Upper lobe of left lung (tissue), 4 donors: ENCODE data around the gene KRT80.

ENCODE experiments used
- EP300 ChIP-seq, 4 donors: sonication (generic); formaldehyde crosslinking; IDR thresholded peaks; one replicate each; pipeline ENCODE4 v1.5.1; 2017; ENCODE audit warnings: antibody characterized with exemption in 4 of 4, control low read depth in 2 of 4
- POLR2A ChIP-seq, 4 donors: fragments of 450-650 bp; IDR thresholded peaks; one replicate each; pipeline ENCODE4 v1.5.1; 2016 to 2017; ENCODE audit warnings: antibody characterized with exemption in 4 of 4, mild to moderate bottlenecking in 2 of 4
- TF ChIP-seq, protein P1 (sequence below), 6 experiments: fragments of 450-650 bp in 4 of 6; fragments of 200-600 bp in 2 of 6; sonication (generic) in 2 of 6; IDR thresholded peaks; one replicate each; pipeline ENCODE4 v1.5.1; 2016 to 2019; ENCODE audit warnings: antibody characterized with exemption in 6 of 6

- TF ChIP-seq, protein P1, sequence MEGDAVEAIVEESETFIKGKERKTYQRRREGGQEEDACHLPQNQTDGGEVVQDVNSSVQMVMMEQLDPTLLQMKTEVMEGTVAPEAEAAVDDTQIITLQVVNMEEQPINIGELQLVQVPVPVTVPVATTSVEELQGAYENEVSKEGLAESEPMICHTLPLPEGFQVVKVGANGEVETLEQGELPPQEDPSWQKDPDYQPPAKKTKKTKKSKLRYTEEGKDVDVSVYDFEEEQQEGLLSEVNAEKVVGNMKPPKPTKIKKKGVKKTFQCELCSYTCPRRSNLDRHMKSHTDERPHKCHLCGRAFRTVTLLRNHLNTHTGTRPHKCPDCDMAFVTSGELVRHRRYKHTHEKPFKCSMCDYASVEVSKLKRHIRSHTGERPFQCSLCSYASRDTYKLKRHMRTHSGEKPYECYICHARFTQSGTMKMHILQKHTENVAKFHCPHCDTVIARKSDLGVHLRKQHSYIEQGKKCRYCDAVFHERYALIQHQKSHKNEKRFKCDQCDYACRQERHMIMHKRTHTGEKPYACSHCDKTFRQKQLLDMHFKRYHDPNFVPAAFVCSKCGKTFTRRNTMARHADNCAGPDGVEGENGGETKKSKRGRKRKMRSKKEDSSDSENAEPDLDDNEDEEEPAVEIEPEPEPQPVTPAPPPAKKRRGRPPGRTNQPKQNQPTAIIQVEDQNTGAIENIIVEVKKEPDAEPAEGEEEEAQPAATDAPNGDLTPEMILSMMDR (IDR thresholded peaks at IDR 0.05): no peak
- TF ChIP-seq POLR2A (IDR thresholded peaks at IDR 0.05): no peak
- no peak for TF ChIP-seq EP300 (IDR thresholded peaks at IDR 0.05)
These were observed 49.9 kb downstream of the KRT80 start for GRCh38 chr12:52141875-52142274.
